AG09319 (cell line): ENCODE measurements around the gene TSPAN19.

Source experiments
- DNase-seq: peaks from one replicate; pipeline ENCODE4 v3.0.0-alpha.2; 2010; ENCODE audit warnings: low read depth; ENCODE audit errors: extremely low read depth
- TF ChIP-seq, protein P1 (sequence below): IDR thresholded peaks from 2 replicates; pipeline ENCODE4 v1.5.1; 2011; ENCODE audit warnings: low read depth, mild to moderate bottlenecking, inconsistent platforms, low read length, moderate library complexity

TSPAN19 gene

GRCh38 chr12:84986117-84986516 lies 50.0 kb downstream of the TSPAN19 start:
- no peak for DNase-seq
- TF ChIP-seq, protein P1, sequence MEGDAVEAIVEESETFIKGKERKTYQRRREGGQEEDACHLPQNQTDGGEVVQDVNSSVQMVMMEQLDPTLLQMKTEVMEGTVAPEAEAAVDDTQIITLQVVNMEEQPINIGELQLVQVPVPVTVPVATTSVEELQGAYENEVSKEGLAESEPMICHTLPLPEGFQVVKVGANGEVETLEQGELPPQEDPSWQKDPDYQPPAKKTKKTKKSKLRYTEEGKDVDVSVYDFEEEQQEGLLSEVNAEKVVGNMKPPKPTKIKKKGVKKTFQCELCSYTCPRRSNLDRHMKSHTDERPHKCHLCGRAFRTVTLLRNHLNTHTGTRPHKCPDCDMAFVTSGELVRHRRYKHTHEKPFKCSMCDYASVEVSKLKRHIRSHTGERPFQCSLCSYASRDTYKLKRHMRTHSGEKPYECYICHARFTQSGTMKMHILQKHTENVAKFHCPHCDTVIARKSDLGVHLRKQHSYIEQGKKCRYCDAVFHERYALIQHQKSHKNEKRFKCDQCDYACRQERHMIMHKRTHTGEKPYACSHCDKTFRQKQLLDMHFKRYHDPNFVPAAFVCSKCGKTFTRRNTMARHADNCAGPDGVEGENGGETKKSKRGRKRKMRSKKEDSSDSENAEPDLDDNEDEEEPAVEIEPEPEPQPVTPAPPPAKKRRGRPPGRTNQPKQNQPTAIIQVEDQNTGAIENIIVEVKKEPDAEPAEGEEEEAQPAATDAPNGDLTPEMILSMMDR = no peak

DNA sequence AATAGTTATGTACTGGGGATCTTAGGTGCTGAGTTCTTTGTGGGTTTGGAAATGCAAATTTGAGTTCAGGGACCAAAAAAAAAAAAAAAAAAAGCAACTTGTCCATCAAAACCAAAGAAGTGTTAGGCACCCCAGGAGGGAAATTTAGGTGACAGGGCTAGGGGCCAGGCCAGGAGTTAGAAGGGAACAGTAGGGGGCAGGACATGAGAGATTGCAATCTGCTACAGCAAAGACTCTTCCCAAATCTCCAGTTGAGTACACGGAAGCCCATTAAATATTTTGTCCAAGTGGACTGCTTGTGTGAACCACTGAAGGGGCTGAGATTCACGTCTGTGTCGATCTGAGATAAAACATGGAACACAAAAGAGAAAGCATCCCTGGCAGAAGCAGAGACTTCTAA lies 52.8 kb downstream of the TSPAN19 start:
- TF ChIP-seq, protein P1 = no peak
- DNase-seq = no peak

- TF ChIP-seq, protein P1 = no peak
- DNase-seq = no peak
These were observed 53.2 kb downstream of the TSPAN19 start for GRCh38 chr12:84982888-84983287.

DNA sequence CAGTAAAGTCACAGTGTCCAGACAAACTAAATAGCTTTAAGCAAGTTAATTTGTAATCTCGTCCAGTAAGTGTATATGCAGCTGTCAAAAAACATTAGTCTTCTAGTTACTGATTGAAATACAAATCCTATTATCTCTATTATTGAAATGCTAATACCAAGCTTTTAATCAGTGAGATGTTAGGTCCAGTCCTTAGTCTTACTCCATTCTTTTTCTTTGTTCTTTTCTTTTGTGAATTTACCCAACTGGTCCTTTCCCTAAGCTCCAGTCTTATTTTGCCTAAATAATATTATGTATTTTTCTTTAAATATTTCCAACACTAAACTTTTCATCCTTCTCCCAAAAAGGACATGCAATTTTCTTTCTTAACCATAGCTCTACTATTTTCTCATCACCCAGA lies 57.2 kb downstream of the TSPAN19 start:
- no peak for DNase-seq
- TF ChIP-seq, protein P1 = no peak

DNA sequence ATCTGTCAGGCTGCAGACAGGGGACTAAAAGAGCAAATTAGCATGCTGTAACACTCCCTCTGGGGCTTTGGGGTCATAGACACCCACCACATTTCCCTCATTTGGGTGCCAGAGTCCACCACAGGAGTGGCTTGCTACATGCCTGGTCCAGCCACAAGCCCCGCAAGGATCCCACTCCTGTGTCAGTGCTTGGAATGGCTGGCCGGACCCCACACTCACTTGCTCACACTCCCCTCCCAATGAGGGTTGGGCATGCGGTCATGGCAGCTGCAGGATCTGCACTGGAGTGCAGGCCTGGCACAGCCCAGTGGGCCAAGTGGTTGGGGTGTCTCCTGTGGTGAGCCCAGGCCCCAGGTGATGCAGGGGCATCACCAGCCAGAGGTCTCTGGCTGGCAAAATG lies 59.9 kb downstream of the TSPAN19 start:
- TF ChIP-seq, protein P1 = no peak
- DNase-seq = no peak

- no peak for DNase-seq
- TF ChIP-seq, protein P1 = no peak
These were observed 61.8 kb downstream of the TSPAN19 start for GRCh38 chr12:84974155-84974815.

DNA sequence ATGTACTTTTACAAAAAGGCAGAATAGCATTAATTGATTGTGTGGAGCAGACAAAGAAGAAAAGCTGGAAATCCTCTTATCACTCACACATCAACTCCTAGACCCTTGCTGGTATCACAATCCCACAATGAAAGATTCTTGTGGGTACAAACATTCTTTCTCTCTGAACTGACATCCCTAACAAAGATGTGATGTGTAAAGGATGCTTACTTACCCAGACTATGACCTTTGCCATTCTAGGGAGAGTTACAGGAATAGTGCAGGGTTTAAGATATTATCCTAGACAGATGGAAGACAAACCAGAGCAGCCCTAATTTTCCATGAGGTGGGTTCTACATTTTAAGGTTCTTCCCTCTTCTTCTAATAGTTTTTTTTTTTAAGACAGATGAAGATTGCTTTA lies 63.1 kb downstream of the TSPAN19 start:
- TF ChIP-seq, protein P1 = no peak
- no peak for DNase-seq
